B cell (primary cell): ENCODE data around the gene UTS2B. TPM values are rescaled to one million over a fixed set of nuclear protein-coding genes. Genes with fewer than 3 reads are reported as not detected.

Experiments used
- ATAC-seq: fragments of 200-7000 bp; cut with Tn5 transposase; one replicate; pipeline ENCODE4 v1.10.0; 2021; ENCODE audit warnings: low read depth, mild to moderate bottlenecking, moderate number of reproducible peaks, moderate library complexity
- CTCF ChIA-PET: fragments of 350-600 bp; sonication (Branson Sonifier 250); formaldehyde crosslinking; loops from one replicate; lab custom pipeline; 2021; ENCODE audit warnings: antibody characterized with exemption, inconsistent platforms; lab: Charles Lee
- POLR2A ChIA-PET: fragments of 350-600 bp; sonication (Branson Sonifier 250); formaldehyde crosslinking; loops from one replicate; lab custom pipeline; 2021; ENCODE audit warnings: antibody characterized with exemption; lab: Charles Lee
- DNase-seq: peaks from one replicate; pipeline ENCODE4 v3.0.0; 2013
- H2AFZ ChIP-seq: 2 replicates; pipeline ENCODE4 v1.6.1; 2012; ENCODE audit warnings: mild to moderate bottlenecking, low read depth, low read length; ENCODE audit not compliant: insufficient read depth, poor library complexity, severe bottlenecking
- H3K27ac ChIP-seq, 2 donors: 1 replicate in 1 of 2; 2 replicates in 1 of 2; pipeline ENCODE4 v1.5.1; 2012 to 2013; ENCODE audit warnings: low read length in 2 of 2, mild to moderate bottlenecking in 2 of 2, moderate library complexity in 1 of 2
- H3K27me3 ChIP-seq, 4 experiments: fragments of 200-600 bp in 1 of 4; sonication (generic) in 1 of 4; replicated peaks in 1 of 4; 1 replicate in 2 of 4; 2 replicates in 2 of 4; pipeline versions ENCODE4 v1.6.1 to v1.7.0; 2013 to 2016; ENCODE audit warnings: low read length in 3 of 4, mild to moderate bottlenecking in 2 of 4, mixed read lengths in 1 of 4, moderate library complexity in 1 of 4; ENCODE audit not compliant: insufficient read depth in 4 of 4, control insufficient read depth in 3 of 4; ENCODE audit errors: control extremely low read depth in 1 of 4
- H3K36me3 ChIP-seq, 2 experiments: replicated peaks in 1 of 2; 1 replicate in 1 of 2; 2 replicates in 1 of 2; pipeline versions ENCODE4 v1.6.1 to v1.7.1; 2013; ENCODE audit warnings: low read length in 1 of 2; ENCODE audit not compliant: insufficient read depth in 2 of 2, control insufficient read depth in 1 of 2; ENCODE audit errors: control extremely low read depth in 1 of 2, extremely low read depth in 1 of 2
- H3K4me1 ChIP-seq, 2 donors: fragments of 200-600 bp in 1 of 2; sonication (generic) in 1 of 2; 1 replicate in 1 of 2; 2 replicates in 1 of 2; pipeline versions ENCODE4 v1.5.1 to v1.6.1; 2013 to 2017; ENCODE audit warnings: low read length in 2 of 2; ENCODE audit not compliant: control insufficient read depth in 2 of 2, insufficient read depth in 2 of 2
- H3K4me2 ChIP-seq: replicated peaks from 2 replicates; pipeline ENCODE3; 2012; ENCODE audit warnings: mild to moderate bottlenecking, low read depth, low read length; ENCODE audit not compliant: poor library complexity, severe bottlenecking
- H3K4me3 ChIP-seq, 5 experiments: fragments of 200-600 bp in 1 of 5; sonication (generic) in 1 of 5; 1 replicate in 3 of 5; 2 replicates in 2 of 5; pipeline versions ENCODE4 v1.5.1 to v1.7.0; 2011 to 2016; ENCODE audit warnings: low read length in 4 of 5, mild to moderate bottlenecking in 4 of 5, low read depth in 2 of 5, control low read depth in 1 of 5, moderate library complexity in 1 of 5; ENCODE audit not compliant: insufficient read depth in 1 of 5; ENCODE audit errors: control extremely low read depth in 1 of 5, extremely low read depth in 1 of 5
- H3K79me2 ChIP-seq: fragments of 200-600 bp; sonication (generic); one replicate; pipeline ENCODE4 v1.6.0; 2016; ENCODE audit warnings: low read length; ENCODE audit not compliant: control insufficient read depth, insufficient read depth
- H3K9ac ChIP-seq: fragments of 200-600 bp; sonication (generic); 2 replicates; pipeline ENCODE4 v1.6.1; 2017; ENCODE audit warnings: mild to moderate bottlenecking, low read length, moderate library complexity
- H3K9me3 ChIP-seq, 3 donors: one replicate each; pipeline versions ENCODE4 v1.6.1 to v1.7.1; 2013; ENCODE audit warnings: low read length in 2 of 3; ENCODE audit not compliant: control insufficient read depth in 2 of 3, insufficient read depth in 1 of 3; ENCODE audit errors: control extremely low read depth in 1 of 3
- H4K20me1 ChIP-seq: 2 replicates; pipeline ENCODE4 v1.6.0; 2012; ENCODE audit warnings: mild to moderate bottlenecking, low read length; ENCODE audit not compliant: insufficient read depth, control insufficient read depth, poor library complexity, severe bottlenecking
- H3K27ac Mint-ChIP-seq: one replicate; pipeline ENCODE4 v1.8.0; 2021; ENCODE audit warnings: mixed read lengths
- H3K27me3 Mint-ChIP-seq: one replicate; pipeline ENCODE4 v1.8.0; 2021; ENCODE audit warnings: mixed read lengths
- H3K4me1 Mint-ChIP-seq: one replicate; pipeline ENCODE4 v1.8.0; 2021; ENCODE audit warnings: mixed read lengths
- H3K4me3 Mint-ChIP-seq: one replicate; pipeline ENCODE4 v1.8.0; 2021; ENCODE audit warnings: mixed read lengths
- H3K9me3 Mint-ChIP-seq: one replicate; pipeline ENCODE4 v1.8.0; 2022; ENCODE audit warnings: mixed read lengths; ENCODE audit not compliant: insufficient read depth
- EZH2 ChIP-seq: IDR thresholded peaks from 2 replicates; pipeline ENCODE4 v1.6.1; 2012; ENCODE audit warnings: borderline replicate concordance, low read depth, mild to moderate bottlenecking, moderate library complexity, low read length; ENCODE audit not compliant: insufficient read depth, poor library complexity, severe bottlenecking
- WGBS: methylation state at CpG from one replicate; pipeline ENCODE4 v1.1.5; 2013; ENCODE audit warnings: missing lambda C conversion rate; ENCODE audit not compliant: insufficient coverage; 5-methylcytosine and 5-hydroxymethylcytosine counted together
- intact Hi-C: fragments of 100-400 bp; cut with micrococcal nuclease; formaldehyde crosslinking; loops from one replicate; pipeline ENCODE4 v1.10.0; 2022
- polyA plus RNA-seq: library from polyadenylated mRNA; depleted of rRNA; stranded (reverse); fragments of >200 nt; gene quantifications from 2 replicates; pipeline ENCODE4 v1.2.3, GENCODE V29; 2012
- total RNA-seq, 2 donors: library from RNA; stranded (reverse); fragments of 120-200 nt in 1 of 2; gene quantifications; 1 replicate in 1 of 2; 2 replicates in 1 of 2; pipeline versions ENCODE4 v1.2.3 to v1.2.4, GENCODE V29; 2013 to 2022
- TF ChIP-seq, protein P1 (sequence below): fragments of 200-600 bp; IDR thresholded peaks from one replicate; pipeline ENCODE4 v1.8.0; 2022; ENCODE audit warnings: antibody characterized with exemption, mild to moderate bottlenecking

Gene UTS2B
- total and polyA plus RNA-seq, 2 donors (not counting 1 experiment from before 2014, with no cell fraction given): 1.8 to 2.0 TPM

DNA sequence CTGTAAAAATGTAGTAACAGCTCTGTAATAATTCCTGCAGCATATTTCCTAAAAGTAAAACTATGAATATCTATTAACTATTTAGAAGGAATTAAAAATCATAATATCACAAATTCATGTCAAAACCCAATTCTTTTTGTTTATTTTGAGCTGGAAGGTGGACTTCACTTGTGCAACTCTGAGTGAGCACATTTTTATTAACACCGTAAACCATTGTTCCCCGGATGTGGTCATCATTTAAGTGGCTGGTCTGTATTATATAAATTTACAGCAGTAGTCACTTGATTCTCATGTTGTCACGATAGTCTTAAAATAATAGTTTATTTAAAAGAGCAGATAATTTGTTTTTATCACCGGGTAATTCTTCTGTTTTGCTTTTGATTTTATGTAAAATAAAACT lies 43.0 kb upstream of the UTS2B start:
- ChIA-PET POLR2A (no interaction called here), CTCF (interaction anchor here (1.0 to 1.9 kb wide), 3 partner anchors 15 to 133 kb away, joined by 3 to 12 read pairs (median 3); no protein-coding TSS in a partner anchor)

DNA sequence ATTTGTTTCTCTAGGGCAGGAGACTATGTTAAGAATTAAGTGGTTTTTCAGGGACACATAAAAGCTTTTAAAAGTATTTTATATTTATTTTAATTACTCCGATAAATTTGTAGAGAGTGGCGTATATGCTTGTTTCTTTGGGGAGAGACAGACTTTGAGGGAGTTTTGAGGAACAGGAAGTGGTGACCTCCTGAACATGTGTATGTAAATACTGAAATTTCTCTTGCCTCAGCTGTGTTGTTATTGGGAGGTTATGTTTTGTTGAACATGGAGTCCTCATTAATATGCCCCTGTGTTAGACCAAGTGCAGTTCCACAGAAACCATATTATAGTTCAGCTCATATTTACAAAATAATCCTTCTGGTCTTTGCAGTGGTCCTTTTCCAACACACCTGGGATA lies 41.8 kb upstream of the UTS2B start:
- H3K27me3 ChIP-seq: no peaks in the 10 kb centered on the region
- Mint-ChIP-seq H3K9me3 (peaks cover 4% of the 10 kb centered on the region), H3K27ac (peak overlapping the region; percentile 62), H3K4me1 (peaks cover 19% of the 10 kb centered on the region), H3K4me3 (peak overlapping the region; percentile 59), H3K27me3 (no peaks in the 10 kb centered on the region)
- TF ChIP-seq, protein P1, sequence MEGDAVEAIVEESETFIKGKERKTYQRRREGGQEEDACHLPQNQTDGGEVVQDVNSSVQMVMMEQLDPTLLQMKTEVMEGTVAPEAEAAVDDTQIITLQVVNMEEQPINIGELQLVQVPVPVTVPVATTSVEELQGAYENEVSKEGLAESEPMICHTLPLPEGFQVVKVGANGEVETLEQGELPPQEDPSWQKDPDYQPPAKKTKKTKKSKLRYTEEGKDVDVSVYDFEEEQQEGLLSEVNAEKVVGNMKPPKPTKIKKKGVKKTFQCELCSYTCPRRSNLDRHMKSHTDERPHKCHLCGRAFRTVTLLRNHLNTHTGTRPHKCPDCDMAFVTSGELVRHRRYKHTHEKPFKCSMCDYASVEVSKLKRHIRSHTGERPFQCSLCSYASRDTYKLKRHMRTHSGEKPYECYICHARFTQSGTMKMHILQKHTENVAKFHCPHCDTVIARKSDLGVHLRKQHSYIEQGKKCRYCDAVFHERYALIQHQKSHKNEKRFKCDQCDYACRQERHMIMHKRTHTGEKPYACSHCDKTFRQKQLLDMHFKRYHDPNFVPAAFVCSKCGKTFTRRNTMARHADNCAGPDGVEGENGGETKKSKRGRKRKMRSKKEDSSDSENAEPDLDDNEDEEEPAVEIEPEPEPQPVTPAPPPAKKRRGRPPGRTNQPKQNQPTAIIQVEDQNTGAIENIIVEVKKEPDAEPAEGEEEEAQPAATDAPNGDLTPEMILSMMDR: no peak
- no peak for TF ChIP-seq EZH2
- peak overlapping the region; percentile 27 for H3K4me2 ChIP-seq
- no peaks in the 10 kb centered on the region for H4K20me1 ChIP-seq
- peaks cover 8 to 15% of the 10 kb centered on the region in 2 donors for H3K4me1 ChIP-seq
- DNase-seq: peak; percentile 44
- ChIA-PET POLR2A (no interaction called here), CTCF (interaction anchor here (0.6 kb wide), 1 partner anchor 99 kb away, joined by 4 read pairs; no protein-coding TSS in a partner anchor)
- H3K79me2 ChIP-seq: peaks cover 20% of the 10 kb centered on the region
- peak overlapping the region; percentile 21 for H2AFZ ChIP-seq
- intact Hi-C loops: loop anchor here (5.0 kb wide), 1 partner anchor 40 kb away; the partner anchor contains the start of gene UTS2B
- H3K36me3 ChIP-seq: peaks cover 4 to 72% of the 10 kb centered on the region in 2 experiments
- peak; percentile 51 for ATAC-seq
- whole genome bisulfite sequencing: no CpG with 5 or more reads among the region's 2 CpGs
- peak overlapping the region; percentile 21 for H3K9ac ChIP-seq
- no peaks in the 10 kb centered on the region for H3K9me3 ChIP-seq
- peak overlapping the region in 1 of 5 experiments; percentile 18 for H3K4me3 ChIP-seq
- peak overlapping the region in 1 of 2 donors; percentile 78 for H3K27ac ChIP-seq

More for the DNA sequence above, 43.0 kb upstream of the UTS2B start:
- TF ChIP-seq, protein P1: no peak
- TF ChIP-seq EZH2: no peak
- ATAC-seq: no peak
- peaks cover 2 to 61% of the 10 kb centered on the region in 2 experiments for H3K36me3 ChIP-seq
- no peak overlapping the region for H3K27ac ChIP-seq
- H3K27me3 ChIP-seq: no peaks in the 10 kb centered on the region
- Mint-ChIP-seq H3K4me3 (no peak overlapping the region), H3K4me1 (peaks cover 27% of the 10 kb centered on the region), H3K27me3 (no peaks in the 10 kb centered on the region), H3K9me3 (peaks cover 4% of the 10 kb centered on the region), H3K27ac (no peak overlapping the region)
- no peak for DNase-seq
- H3K9me3 ChIP-seq: no peaks in the 10 kb centered on the region
- no peak overlapping the region for H2AFZ ChIP-seq
- no peak overlapping the region for H3K9ac ChIP-seq
- peaks cover 8 to 20% of the 10 kb centered on the region in 2 donors for H3K4me1 ChIP-seq
- H4K20me1 ChIP-seq: no peaks in the 10 kb centered on the region
- peaks cover 20% of the 10 kb centered on the region for H3K79me2 ChIP-seq
- intact Hi-C loops: loop anchor here (5.0 kb wide), 1 partner anchor 41 kb away; the partner anchor contains the start of gene UTS2B
- H3K4me3 ChIP-seq: no peak overlapping the region
- no CpG with 5 or more reads among the region's 4 CpGs for WGBS
- H3K4me2 ChIP-seq: no peak overlapping the region
